SK-N-SH (cell line): ENCODE data around the gene PSME2. TPM values are rescaled to one million over a fixed set of nuclear protein-coding genes. Genes with fewer than 3 reads are reported as not detected.

Source experiments
- CTCF ChIA-PET: fragments of 300-600, 350-600 bp; formaldehyde crosslinking; extraction: SDS; loops from one replicate; lab custom pipeline; 2021; lab: Yijun Ruan, JAX
- POLR2A ChIA-PET: fragments of 350-600 bp; sonication (Branson Sonifier 250); formaldehyde crosslinking; extraction: SDS; loops from one replicate; lab custom pipeline; 2020; ENCODE audit warnings: antibody characterized with exemption, inconsistent platforms; lab: Yijun Ruan, JAX
- DNase-seq: peaks from one replicate; pipeline ENCODE4 v3.0.0; 2012
- H2AFZ ChIP-seq: fragments of 200-600 bp; sonication (generic); 2 replicates; pipeline ENCODE4 v1.8.1; 2016; ENCODE audit warnings: antibody characterized with exemption, mild to moderate bottlenecking, low read depth
- H3F3A ChIP-seq: fragments of 200-600 bp; sonication (generic); replicated peaks from 2 replicates; pipeline ENCODE3; 2016; ENCODE audit warnings: antibody characterized with exemption, mild to moderate bottlenecking; ENCODE audit not compliant: insufficient read depth
- H3K27ac ChIP-seq, 2 experiments: fragments of 200-500 bp in 1 of 2; fragments of 200-600 bp in 1 of 2; sonication (Bioruptor generic) in 1 of 2; sonication (generic), shearing (Covaris generic) in 1 of 2; 2 replicates each; pipeline versions ENCODE4 v1.5.1 to v1.6.1; 2014 to 2016; ENCODE audit warnings: low read depth in 2 of 2, inconsistent platforms in 1 of 2, low read length in 1 of 2, mild to moderate bottlenecking in 1 of 2, mixed read lengths in 1 of 2
- H3K27me3 ChIP-seq: fragments of 200-600 bp; sonication (generic), shearing (Covaris generic); 2 replicates; pipeline ENCODE4 v1.6.1; 2016; ENCODE audit warnings: mixed run types; ENCODE audit not compliant: insufficient read depth
- H3K36me3 ChIP-seq, 2 experiments: fragments of 200-500 bp in 1 of 2; fragments of 200-600 bp in 1 of 2; sonication (Bioruptor generic) in 1 of 2; sonication (generic) in 1 of 2; replicated peaks in 1 of 2; 2 replicates each; pipeline versions ENCODE3 to v1.5.1; 2014 to 2016; ENCODE audit warnings: low read length in 1 of 2, mild to moderate bottlenecking in 1 of 2; ENCODE audit not compliant: insufficient read depth in 2 of 2, control insufficient read depth in 1 of 2
- H3K4me1 ChIP-seq, 2 experiments: fragments of 200-500 bp in 1 of 2; fragments of 200-600 bp in 1 of 2; sonication (Bioruptor generic) in 1 of 2; sonication (generic), shearing (Covaris generic) in 1 of 2; 2 replicates each; pipeline versions ENCODE4 v1.5.1 to v1.6.1; 2014 to 2016; ENCODE audit warnings: low read depth in 1 of 2, low read length in 1 of 2, mixed run types in 1 of 2; ENCODE audit not compliant: insufficient read depth in 2 of 2, control insufficient read depth in 1 of 2
- H3K4me2 ChIP-seq: fragments of 200-600 bp; sonication (generic), shearing (Covaris generic); 2 replicates; pipeline ENCODE4 v1.6.1; 2017; ENCODE audit warnings: mixed run types
- H3K4me3 ChIP-seq, 2 experiments: fragments of 200-500 bp in 1 of 2; fragments of 200-600 bp in 1 of 2; sonication (Bioruptor generic) in 1 of 2; sonication (generic), shearing (Covaris generic) in 1 of 2; 2 replicates each; pipeline versions ENCODE4 v1.5.1 to v1.8.1; 2014 to 2016; ENCODE audit warnings: low read depth in 2 of 2, inconsistent platforms in 1 of 2, low read length in 1 of 2, mild to moderate bottlenecking in 1 of 2, mixed read lengths in 1 of 2, moderate library complexity in 1 of 2
- H3K79me2 ChIP-seq: fragments of 200-600 bp; sonication (generic); 2 replicates; pipeline ENCODE4 v1.8.1; 2017; ENCODE audit warnings: mild to moderate bottlenecking; ENCODE audit not compliant: insufficient read depth
- H3K9ac ChIP-seq: fragments of 200-600 bp; sonication (generic); 2 replicates; pipeline ENCODE4 v1.6.1; 2017; ENCODE audit warnings: mixed run types
- H3K9me2 ChIP-seq: fragments of 200-600 bp; sonication (generic); 2 replicates; pipeline ENCODE4 v1.6.1; 2017; ENCODE audit warnings: mixed run types
- H3K9me3 ChIP-seq: fragments of 200-600 bp; sonication (generic); 2 replicates; pipeline ENCODE4 v1.6.1; 2017; ENCODE audit warnings: mixed run types, mild to moderate bottlenecking, moderate library complexity
- H4K20me1 ChIP-seq: fragments of 200-600 bp; sonication (generic); 2 replicates; pipeline ENCODE4 v1.6.1; 2017; ENCODE audit warnings: mild to moderate bottlenecking, mixed run types; ENCODE audit not compliant: insufficient read depth
- EP300 ChIP-seq, 2 experiments: IDR thresholded peaks; 2 replicates each; pipeline versions ENCODE4 v1.4.0 to v1.6.1; 2012; ENCODE audit warnings: borderline replicate concordance in 1 of 2, low read depth in 1 of 2, low read length in 1 of 2
- FOXM1 ChIP-seq: IDR thresholded peaks from 2 replicates; pipeline ENCODE4 v1.4.0; 2012; ENCODE audit warnings: low read depth, mild to moderate bottlenecking
- GATA2 ChIP-seq: sonication (generic); formaldehyde crosslinking; IDR thresholded peaks from 2 replicates; pipeline ENCODE4 v1.5.0; 2020; ENCODE audit warnings: mild to moderate bottlenecking, missing genetic modification reagents
- MEF2A ChIP-seq: IDR thresholded peaks from 2 replicates; pipeline ENCODE4 v1.4.0; 2012; ENCODE audit warnings: low read depth, borderline replicate concordance
- MXI1 ChIP-seq: IDR thresholded peaks from 2 replicates; pipeline ENCODE4 v1.6.1; 2012; ENCODE audit warnings: mild to moderate bottlenecking, low read depth, low read length, improper control_type of control experiment
- NFIC ChIP-seq: IDR thresholded peaks from 2 replicates; pipeline ENCODE4 v1.4.0; 2012; ENCODE audit warnings: borderline replicate concordance
- NRF1 ChIP-seq: IDR thresholded peaks from 2 replicates; pipeline ENCODE4 v1.6.1; 2012; ENCODE audit warnings: low read depth, mild to moderate bottlenecking, low read length
- TAF1 ChIP-seq: IDR thresholded peaks from 2 replicates; pipeline ENCODE4 v1.6.1; 2012; ENCODE audit warnings: low read depth, mild to moderate bottlenecking, low read length, moderate library complexity, borderline replicate concordance
- TEAD4 ChIP-seq: IDR thresholded peaks from 2 replicates; pipeline ENCODE4 v1.4.0; 2012; ENCODE audit warnings: mild to moderate bottlenecking, borderline replicate concordance; ENCODE audit not compliant: insufficient read depth
- WGBS: methylation state at CpG from one replicate; pipeline ENCODE4 v1.1.6; 2017; ENCODE audit warnings: low lambda C conversion rate; 5-methylcytosine and 5-hydroxymethylcytosine counted together
- polyA plus RNA-seq, 3 experiments: library from polyadenylated mRNA; depleted of rRNA; stranded (reverse); fragments of >200 nt; gene quantifications; 2 replicates each; pipeline ENCODE4 v1.2.3, GENCODE V29; 2012
- TF ChIP-seq, protein P1 (sequence below): fragments of 200-600 bp; sonication (generic); IDR thresholded peaks from 2 replicates; pipeline ENCODE4 v1.6.1; 2017; ENCODE audit warnings: antibody characterized with exemption, mild to moderate bottlenecking, moderate library complexity
- TF ChIP-seq, protein P2 (sequence below): IDR thresholded peaks from 2 replicates; pipeline ENCODE4; 2012
- TF ChIP-seq, protein P3 (sequence below): fragments of 150-350 bp; IDR thresholded peaks from 2 replicates; pipeline ENCODE4 v1.6.1; 2017; ENCODE audit warnings: antibody characterized with exemption, low read length, low read depth, borderline replicate concordance
- TF ChIP-seq, protein P4 (sequence below): IDR thresholded peaks from 2 replicates; pipeline ENCODE4 v1.4.0; 2012; ENCODE audit warnings: low read depth, borderline replicate concordance
- TF ChIP-seq, protein P5 (sequence below): IDR thresholded peaks from 2 replicates; pipeline ENCODE4 v1.6.1; 2012; ENCODE audit warnings: mild to moderate bottlenecking, low read depth, low read length, moderate library complexity
- TF ChIP-seq, protein P6 (sequence below): IDR thresholded peaks from 2 replicates; pipeline ENCODE4 v1.4.0; 2012; ENCODE audit warnings: low read depth, borderline replicate concordance
- TF ChIP-seq, protein P7 (sequence below): IDR thresholded peaks from 2 replicates; pipeline ENCODE4 v1.4.0; 2012; ENCODE audit warnings: low read depth
- TF ChIP-seq, protein P8 (sequence below): fragments of 150-350 bp; IDR thresholded peaks from 2 replicates; pipeline ENCODE4 v1.6.1; 2016; ENCODE audit warnings: mild to moderate bottlenecking, low read depth, low read length

Gene PSME2
- polyA plus RNA-seq, 1 of the 3 experiments (the other 2 are of a cell fraction), result 147 TPM

DNA sequence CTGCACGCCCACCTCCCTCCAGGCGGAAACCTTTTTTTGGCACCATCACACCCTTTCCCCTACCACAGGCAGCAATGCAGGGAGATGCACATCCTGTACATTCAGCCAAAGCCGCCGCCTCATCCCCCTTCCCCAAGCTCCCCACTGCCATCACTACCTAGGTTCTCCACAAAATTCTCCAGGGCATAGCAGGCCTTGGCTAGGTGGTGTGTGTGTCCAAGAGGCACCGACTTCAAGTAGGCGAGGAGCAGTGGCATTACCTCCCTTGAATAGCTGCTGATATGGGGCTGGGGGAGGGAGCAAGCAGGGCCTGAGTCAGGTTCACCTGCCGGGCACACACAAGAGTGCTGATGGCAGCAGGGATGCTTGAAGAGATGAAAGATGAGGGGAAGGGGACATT lies 38.6 kb upstream of the PSME2 start:
- POLR2A ChIA-PET, result interaction anchor here (1.4 to 1.7 kb wide), 2 partner anchors 11 to 13 kb away, joined by 4 read pairs; partner anchors contain the start of genes REC8 and TM9SF1
- DNase-seq, result no peak
- H4K20me1 ChIP-seq, result no peaks in the 10 kb centered on the region
- CTCF ChIA-PET, result interaction anchor here (0.7 to 3.8 kb wide), 4 partner anchors 12 to 76 kb away, joined by 3 to 16 read pairs (median 8); partner anchors contain the start of genes IRF9 and MDP1
- WGBS, result 90% methylated on average over 7 of the region's 7 CpGs
- H3K4me1 ChIP-seq, result peaks cover 9 to 21% of the 10 kb centered on the region in 2 experiments
- H3K9me3 ChIP-seq, result no peaks in the 10 kb centered on the region
- peaks cover 22% of the 10 kb centered on the region for H3F3A ChIP-seq
- no peak overlapping the region for H3K4me2 ChIP-seq
- TF ChIP-seq, protein P1, sequence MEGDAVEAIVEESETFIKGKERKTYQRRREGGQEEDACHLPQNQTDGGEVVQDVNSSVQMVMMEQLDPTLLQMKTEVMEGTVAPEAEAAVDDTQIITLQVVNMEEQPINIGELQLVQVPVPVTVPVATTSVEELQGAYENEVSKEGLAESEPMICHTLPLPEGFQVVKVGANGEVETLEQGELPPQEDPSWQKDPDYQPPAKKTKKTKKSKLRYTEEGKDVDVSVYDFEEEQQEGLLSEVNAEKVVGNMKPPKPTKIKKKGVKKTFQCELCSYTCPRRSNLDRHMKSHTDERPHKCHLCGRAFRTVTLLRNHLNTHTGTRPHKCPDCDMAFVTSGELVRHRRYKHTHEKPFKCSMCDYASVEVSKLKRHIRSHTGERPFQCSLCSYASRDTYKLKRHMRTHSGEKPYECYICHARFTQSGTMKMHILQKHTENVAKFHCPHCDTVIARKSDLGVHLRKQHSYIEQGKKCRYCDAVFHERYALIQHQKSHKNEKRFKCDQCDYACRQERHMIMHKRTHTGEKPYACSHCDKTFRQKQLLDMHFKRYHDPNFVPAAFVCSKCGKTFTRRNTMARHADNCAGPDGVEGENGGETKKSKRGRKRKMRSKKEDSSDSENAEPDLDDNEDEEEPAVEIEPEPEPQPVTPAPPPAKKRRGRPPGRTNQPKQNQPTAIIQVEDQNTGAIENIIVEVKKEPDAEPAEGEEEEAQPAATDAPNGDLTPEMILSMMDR, result no peak
- TF ChIP-seq, protein P2, sequence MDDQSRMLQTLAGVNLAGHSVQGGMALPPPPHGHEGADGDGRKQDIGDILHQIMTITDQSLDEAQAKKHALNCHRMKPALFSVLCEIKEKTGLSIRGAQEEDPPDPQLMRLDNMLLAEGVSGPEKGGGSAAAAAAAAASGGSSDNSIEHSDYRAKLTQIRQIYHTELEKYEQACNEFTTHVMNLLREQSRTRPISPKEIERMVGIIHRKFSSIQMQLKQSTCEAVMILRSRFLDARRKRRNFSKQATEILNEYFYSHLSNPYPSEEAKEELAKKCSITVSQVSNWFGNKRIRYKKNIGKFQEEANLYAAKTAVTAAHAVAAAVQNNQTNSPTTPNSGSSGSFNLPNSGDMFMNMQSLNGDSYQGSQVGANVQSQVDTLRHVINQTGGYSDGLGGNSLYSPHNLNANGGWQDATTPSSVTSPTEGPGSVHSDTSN, result no peak
- no peak for TF ChIP-seq GATA2 (CRISPR knock-in tag)
- TF ChIP-seq, protein P3, sequence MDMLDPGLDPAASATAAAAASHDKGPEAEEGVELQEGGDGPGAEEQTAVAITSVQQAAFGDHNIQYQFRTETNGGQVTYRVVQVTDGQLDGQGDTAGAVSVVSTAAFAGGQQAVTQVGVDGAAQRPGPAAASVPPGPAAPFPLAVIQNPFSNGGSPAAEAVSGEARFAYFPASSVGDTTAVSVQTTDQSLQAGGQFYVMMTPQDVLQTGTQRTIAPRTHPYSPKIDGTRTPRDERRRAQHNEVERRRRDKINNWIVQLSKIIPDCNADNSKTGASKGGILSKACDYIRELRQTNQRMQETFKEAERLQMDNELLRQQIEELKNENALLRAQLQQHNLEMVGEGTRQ, result no peak
- TF ChIP-seq, protein P4, sequence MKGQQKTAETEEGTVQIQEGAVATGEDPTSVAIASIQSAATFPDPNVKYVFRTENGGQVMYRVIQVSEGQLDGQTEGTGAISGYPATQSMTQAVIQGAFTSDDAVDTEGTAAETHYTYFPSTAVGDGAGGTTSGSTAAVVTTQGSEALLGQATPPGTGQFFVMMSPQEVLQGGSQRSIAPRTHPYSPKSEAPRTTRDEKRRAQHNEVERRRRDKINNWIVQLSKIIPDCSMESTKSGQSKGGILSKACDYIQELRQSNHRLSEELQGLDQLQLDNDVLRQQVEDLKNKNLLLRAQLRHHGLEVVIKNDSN, result no peak
- TF ChIP-seq, protein P5, sequence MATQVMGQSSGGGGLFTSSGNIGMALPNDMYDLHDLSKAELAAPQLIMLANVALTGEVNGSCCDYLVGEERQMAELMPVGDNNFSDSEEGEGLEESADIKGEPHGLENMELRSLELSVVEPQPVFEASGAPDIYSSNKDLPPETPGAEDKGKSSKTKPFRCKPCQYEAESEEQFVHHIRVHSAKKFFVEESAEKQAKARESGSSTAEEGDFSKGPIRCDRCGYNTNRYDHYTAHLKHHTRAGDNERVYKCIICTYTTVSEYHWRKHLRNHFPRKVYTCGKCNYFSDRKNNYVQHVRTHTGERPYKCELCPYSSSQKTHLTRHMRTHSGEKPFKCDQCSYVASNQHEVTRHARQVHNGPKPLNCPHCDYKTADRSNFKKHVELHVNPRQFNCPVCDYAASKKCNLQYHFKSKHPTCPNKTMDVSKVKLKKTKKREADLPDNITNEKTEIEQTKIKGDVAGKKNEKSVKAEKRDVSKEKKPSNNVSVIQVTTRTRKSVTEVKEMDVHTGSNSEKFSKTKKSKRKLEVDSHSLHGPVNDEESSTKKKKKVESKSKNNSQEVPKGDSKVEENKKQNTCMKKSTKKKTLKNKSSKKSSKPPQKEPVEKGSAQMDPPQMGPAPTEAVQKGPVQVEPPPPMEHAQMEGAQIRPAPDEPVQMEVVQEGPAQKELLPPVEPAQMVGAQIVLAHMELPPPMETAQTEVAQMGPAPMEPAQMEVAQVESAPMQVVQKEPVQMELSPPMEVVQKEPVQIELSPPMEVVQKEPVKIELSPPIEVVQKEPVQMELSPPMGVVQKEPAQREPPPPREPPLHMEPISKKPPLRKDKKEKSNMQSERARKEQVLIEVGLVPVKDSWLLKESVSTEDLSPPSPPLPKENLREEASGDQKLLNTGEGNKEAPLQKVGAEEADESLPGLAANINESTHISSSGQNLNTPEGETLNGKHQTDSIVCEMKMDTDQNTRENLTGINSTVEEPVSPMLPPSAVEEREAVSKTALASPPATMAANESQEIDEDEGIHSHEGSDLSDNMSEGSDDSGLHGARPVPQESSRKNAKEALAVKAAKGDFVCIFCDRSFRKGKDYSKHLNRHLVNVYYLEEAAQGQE, result no peak
- no peak for TF ChIP-seq NFIC
- TF ChIP-seq MXI1, result no peak
- TF ChIP-seq, protein P6, sequence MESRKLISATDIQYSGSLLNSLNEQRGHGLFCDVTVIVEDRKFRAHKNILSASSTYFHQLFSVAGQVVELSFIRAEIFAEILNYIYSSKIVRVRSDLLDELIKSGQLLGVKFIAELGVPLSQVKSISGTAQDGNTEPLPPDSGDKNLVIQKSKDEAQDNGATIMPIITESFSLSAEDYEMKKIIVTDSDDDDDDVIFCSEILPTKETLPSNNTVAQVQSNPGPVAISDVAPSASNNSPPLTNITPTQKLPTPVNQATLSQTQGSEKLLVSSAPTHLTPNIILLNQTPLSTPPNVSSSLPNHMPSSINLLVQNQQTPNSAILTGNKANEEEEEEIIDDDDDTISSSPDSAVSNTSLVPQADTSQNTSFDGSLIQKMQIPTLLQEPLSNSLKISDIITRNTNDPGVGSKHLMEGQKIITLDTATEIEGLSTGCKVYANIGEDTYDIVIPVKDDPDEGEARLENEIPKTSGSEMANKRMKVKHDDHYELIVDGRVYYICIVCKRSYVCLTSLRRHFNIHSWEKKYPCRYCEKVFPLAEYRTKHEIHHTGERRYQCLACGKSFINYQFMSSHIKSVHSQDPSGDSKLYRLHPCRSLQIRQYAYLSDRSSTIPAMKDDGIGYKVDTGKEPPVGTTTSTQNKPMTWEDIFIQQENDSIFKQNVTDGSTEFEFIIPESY, result no peak
- no peak for TF ChIP-seq TEAD4
- TF ChIP-seq EP300 (IDR thresholded peaks at IDR 0.05; ENCODE audit: borderline replicate concordance in 1 of 2, low read depth in 1 of 2, low read length in 1 of 2), result no peak
- no peak for TF ChIP-seq FOXM1
- no peak for TF ChIP-seq NRF1
- TF ChIP-seq, protein P7, sequence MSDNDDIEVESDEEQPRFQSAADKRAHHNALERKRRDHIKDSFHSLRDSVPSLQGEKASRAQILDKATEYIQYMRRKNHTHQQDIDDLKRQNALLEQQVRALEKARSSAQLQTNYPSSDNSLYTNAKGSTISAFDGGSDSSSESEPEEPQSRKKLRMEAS, result no peak
- no peak for TF ChIP-seq TAF1
- TF ChIP-seq, protein P8, sequence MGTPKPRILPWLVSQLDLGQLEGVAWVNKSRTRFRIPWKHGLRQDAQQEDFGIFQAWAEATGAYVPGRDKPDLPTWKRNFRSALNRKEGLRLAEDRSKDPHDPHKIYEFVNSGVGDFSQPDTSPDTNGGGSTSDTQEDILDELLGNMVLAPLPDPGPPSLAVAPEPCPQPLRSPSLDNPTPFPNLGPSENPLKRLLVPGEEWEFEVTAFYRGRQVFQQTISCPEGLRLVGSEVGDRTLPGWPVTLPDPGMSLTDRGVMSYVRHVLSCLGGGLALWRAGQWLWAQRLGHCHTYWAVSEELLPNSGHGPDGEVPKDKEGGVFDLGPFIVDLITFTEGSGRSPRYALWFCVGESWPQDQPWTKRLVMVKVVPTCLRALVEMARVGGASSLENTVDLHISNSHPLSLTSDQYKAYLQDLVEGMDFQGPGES, result no peak
- TF ChIP-seq MEF2A, result no peak
- no peak overlapping the region for H3K4me3 ChIP-seq
- peaks cover 21 to 79% of the 10 kb centered on the region in 2 experiments for H3K36me3 ChIP-seq
- no peak overlapping the region for H3K27ac ChIP-seq
- no peaks in the 10 kb centered on the region for H3K27me3 ChIP-seq
- no peak overlapping the region for H3K9ac ChIP-seq
- no peaks in the 10 kb centered on the region for H3K9me2 ChIP-seq
- peaks cover 19% of the 10 kb centered on the region for H3K79me2 ChIP-seq
- no peak overlapping the region for H2AFZ ChIP-seq
